ENCODE results near the gene GHITM.

DNA sequence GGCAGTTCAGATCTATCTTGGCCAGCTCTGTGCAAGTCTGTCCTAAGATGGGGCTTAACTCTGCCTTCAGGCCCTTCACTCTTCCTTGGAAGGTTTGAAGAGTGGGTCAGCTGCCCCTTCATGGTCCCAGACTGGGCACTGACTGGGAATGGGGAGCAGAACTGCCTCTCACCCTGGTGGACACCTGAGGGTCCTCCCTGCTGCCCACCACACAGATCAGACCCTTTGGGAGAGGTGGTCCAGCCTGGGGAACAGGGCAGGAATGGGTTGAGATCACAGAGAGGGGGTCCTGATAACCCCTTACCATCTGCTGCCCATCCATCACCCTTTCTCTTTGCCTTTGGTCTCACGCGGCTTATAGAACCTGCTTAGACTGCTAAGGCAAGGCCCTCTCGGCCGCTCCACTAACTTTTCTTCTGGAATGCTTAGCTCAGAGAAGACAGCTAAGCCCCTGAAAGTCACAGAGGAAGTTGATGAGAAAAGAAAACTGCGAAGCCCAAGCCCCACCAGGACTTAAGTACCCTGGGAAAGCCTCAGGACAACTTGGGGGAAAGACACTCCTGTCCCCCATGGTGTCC lies 54.6 kb downstream of the GHITM start:
- TF ChIP-seq, protein P1, sequence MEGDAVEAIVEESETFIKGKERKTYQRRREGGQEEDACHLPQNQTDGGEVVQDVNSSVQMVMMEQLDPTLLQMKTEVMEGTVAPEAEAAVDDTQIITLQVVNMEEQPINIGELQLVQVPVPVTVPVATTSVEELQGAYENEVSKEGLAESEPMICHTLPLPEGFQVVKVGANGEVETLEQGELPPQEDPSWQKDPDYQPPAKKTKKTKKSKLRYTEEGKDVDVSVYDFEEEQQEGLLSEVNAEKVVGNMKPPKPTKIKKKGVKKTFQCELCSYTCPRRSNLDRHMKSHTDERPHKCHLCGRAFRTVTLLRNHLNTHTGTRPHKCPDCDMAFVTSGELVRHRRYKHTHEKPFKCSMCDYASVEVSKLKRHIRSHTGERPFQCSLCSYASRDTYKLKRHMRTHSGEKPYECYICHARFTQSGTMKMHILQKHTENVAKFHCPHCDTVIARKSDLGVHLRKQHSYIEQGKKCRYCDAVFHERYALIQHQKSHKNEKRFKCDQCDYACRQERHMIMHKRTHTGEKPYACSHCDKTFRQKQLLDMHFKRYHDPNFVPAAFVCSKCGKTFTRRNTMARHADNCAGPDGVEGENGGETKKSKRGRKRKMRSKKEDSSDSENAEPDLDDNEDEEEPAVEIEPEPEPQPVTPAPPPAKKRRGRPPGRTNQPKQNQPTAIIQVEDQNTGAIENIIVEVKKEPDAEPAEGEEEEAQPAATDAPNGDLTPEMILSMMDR (IDR thresholded peaks at IDR 0.05 in 8 of 11, conservative IDR thresholded peaks at IDR 0.05 in 3 of 11), result no peak
- TF ChIP-seq POLR2A (IDR thresholded peaks at IDR 0.05), result no peak

All from spleen (tissue), 7 donors.